Chondrocyte (in vitro differentiated cells): ENCODE measurements around the gene ZNHIT6. TPM values are rescaled to one million over a fixed set of nuclear protein-coding genes. Genes with fewer than 3 reads are reported as not detected.

Experiments used
- DNase-seq: peaks from one replicate; pipeline ENCODE4 v3.0.0; 2021; ENCODE audit warnings: mixed read lengths, low spot score
- H3K27ac Mint-ChIP-seq: one replicate; pipeline ENCODE4 v1.8.0; 2021; ENCODE audit warnings: mild to moderate bottlenecking, moderate library complexity, mixed read lengths; ENCODE audit not compliant: unreplicated experiment
- H3K27me3 Mint-ChIP-seq: 2 replicates; pipeline ENCODE4 v1.8.0; 2021; ENCODE audit warnings: low read depth, mixed read lengths
- H3K36me3 Mint-ChIP-seq: 2 replicates; pipeline ENCODE4 v1.8.0; 2021; ENCODE audit warnings: low read depth, mixed read lengths
- H3K4me1 Mint-ChIP-seq: 2 replicates; pipeline ENCODE4 v1.8.0; 2021; ENCODE audit warnings: low read depth, mild to moderate bottlenecking, mixed read lengths
- H3K4me3 Mint-ChIP-seq: one replicate; pipeline ENCODE4 v1.8.0; 2021; ENCODE audit warnings: mild to moderate bottlenecking, moderate library complexity, mixed read lengths; ENCODE audit not compliant: unreplicated experiment
- H3K9me3 Mint-ChIP-seq: 2 replicates; pipeline ENCODE4 v1.8.0; 2021; ENCODE audit warnings: low read depth, mixed read lengths
- total RNA-seq: library from RNA; stranded (reverse); gene quantifications from 3 replicates; pipeline ENCODE4 v1.2.1, GENCODE V29; 2021
- TF ChIP-seq, protein P1 (sequence below): fragments of 200-600 bp; sonication (generic); IDR thresholded peaks from 2 replicates; pipeline ENCODE4 v1.5.0; 2021; ENCODE audit warnings: antibody characterized with exemption, mild to moderate bottlenecking, moderate library complexity

The ZNHIT6 gene
- total RNA-seq, 1 donor from 2014 or later, result 14.3 TPM

DNA sequence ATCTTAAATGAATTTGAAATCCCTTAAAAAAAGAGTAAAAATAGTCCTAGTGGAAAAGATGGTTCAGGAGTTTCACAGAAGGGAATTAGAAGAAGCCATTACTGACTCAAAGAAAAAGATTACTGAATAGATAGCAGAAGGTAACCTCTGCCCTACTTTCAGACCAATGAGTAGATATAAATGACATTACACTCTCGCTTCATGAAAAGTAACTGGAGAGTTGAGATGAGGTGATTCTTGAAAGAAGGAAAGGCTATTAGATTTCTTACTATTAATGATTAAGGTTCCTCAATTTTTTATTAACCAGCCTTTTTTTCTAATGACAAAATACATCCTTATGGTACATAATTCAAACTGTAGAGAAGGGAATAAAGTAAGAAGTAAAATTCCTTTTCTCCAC lies 99.4 kb downstream of the ZNHIT6 start:
- peak overlapping the region; percentile 39 for H3K27ac Mint-ChIP-seq
- H3K4me1 Mint-ChIP-seq, result peaks cover 87% of the 10 kb centered on the region
- H3K9me3 Mint-ChIP-seq, result no peaks in the 10 kb centered on the region
- no peak overlapping the region for H3K4me3 Mint-ChIP-seq
- no peaks in the 10 kb centered on the region for H3K36me3 Mint-ChIP-seq
- TF ChIP-seq, protein P1, sequence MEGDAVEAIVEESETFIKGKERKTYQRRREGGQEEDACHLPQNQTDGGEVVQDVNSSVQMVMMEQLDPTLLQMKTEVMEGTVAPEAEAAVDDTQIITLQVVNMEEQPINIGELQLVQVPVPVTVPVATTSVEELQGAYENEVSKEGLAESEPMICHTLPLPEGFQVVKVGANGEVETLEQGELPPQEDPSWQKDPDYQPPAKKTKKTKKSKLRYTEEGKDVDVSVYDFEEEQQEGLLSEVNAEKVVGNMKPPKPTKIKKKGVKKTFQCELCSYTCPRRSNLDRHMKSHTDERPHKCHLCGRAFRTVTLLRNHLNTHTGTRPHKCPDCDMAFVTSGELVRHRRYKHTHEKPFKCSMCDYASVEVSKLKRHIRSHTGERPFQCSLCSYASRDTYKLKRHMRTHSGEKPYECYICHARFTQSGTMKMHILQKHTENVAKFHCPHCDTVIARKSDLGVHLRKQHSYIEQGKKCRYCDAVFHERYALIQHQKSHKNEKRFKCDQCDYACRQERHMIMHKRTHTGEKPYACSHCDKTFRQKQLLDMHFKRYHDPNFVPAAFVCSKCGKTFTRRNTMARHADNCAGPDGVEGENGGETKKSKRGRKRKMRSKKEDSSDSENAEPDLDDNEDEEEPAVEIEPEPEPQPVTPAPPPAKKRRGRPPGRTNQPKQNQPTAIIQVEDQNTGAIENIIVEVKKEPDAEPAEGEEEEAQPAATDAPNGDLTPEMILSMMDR, result no peak
- no peak for DNase-seq
- H3K27me3 Mint-ChIP-seq, result no peaks in the 10 kb centered on the region

DNA sequence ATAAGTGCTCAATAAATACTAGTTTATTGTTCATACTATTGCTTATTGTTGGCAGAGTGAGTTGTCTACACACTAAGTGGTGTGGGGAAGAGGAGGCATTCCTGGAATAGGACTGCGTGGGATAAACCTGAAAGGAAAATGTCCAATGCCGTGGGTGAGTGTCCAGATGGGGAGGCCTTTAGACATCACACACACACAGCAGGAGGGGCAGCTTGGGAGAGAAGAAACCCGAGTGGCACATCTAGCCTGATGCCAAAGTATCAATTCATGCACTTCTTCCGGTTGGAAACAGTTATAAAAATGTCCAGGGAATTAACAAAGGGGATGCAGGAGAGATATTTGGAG lies 100.3 kb downstream of the ZNHIT6 start:
- H3K4me1 Mint-ChIP-seq, result peaks cover 79% of the 10 kb centered on the region
- H3K27me3 Mint-ChIP-seq, result no peaks in the 10 kb centered on the region
- TF ChIP-seq, protein P1, result no peak
- H3K4me3 Mint-ChIP-seq, result no peak overlapping the region
- DNase-seq, result no peak
- H3K9me3 Mint-ChIP-seq, result no peaks in the 10 kb centered on the region
- H3K27ac Mint-ChIP-seq, result peak overlapping the region; percentile 87
- no peaks in the 10 kb centered on the region for H3K36me3 Mint-ChIP-seq

GRCh38 chr1:85607126-85607920 lies 100.9 kb downstream of the ZNHIT6 start:
- peak; percentile 96 for DNase-seq
- H3K4me1 Mint-ChIP-seq, result peaks cover 73% of the 10 kb centered on the region
- no peaks in the 10 kb centered on the region for H3K27me3 Mint-ChIP-seq
- no peaks in the 10 kb centered on the region for H3K36me3 Mint-ChIP-seq
- TF ChIP-seq, protein P1, result no peak
- H3K9me3 Mint-ChIP-seq, result no peaks in the 10 kb centered on the region
- H3K27ac Mint-ChIP-seq, result peak overlapping the region; percentile 87
- no peak overlapping the region for H3K4me3 Mint-ChIP-seq

GRCh38 chr1:85606414-85606800 lies 101.8 kb downstream of the ZNHIT6 start:
- Mint-ChIP-seq H3K27ac (peak overlapping the region; percentile 87), H3K4me1 (peaks cover 64% of the 10 kb centered on the region), H3K9me3 (no peaks in the 10 kb centered on the region), H3K36me3 (no peaks in the 10 kb centered on the region), H3K4me3 (no peak overlapping the region), H3K27me3 (no peaks in the 10 kb centered on the region)
- DNase-seq, result no peak
- TF ChIP-seq, protein P1, result no peak

DNA sequence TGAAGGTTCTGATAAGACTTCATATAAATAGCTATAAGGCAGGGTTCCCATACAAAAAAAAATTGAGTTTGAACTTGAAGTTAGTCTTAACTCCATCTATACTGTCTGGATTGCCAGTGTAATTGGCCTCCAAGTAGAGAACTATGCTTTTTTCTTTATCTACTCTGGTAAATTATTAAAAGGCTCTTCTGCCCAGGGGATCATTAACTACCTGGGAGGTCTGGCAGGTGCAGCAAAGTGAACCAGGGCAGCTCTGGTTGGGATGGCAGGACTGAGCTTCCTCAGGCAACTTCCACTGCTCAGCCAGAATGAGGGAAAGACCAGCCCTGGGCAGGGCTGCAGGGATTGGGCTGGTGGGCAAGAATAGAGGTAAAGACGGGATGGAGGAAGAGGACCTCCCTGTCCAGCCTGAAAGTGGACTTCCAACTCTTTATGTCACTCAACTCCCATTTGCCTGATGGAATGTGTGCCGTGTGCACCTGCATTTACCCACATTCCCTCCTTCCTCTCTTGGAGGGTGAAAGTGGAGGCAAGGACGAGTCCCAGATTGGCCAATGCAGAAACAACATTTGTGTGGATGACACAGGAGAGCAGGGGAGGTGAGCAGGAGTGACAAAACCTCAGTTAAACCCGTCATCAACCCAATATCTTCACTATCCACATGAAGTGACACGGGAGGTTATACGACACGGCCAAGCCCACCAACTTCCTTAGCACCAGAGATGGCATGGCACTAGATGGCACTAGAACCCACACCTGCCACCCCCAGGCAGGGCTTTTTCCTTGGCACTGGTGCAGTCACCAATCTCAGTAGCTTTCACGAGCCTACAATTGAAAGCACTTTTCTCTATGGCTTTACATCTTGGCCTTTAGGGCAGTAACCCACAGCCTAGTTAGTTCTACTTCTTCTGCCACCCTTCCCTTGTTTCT lies 102.5 kb downstream of the ZNHIT6 start:
- TF ChIP-seq, protein P1, result peak; percentile 50
- DNase-seq, result no peak
- Mint-ChIP-seq H3K27me3 (no peaks in the 10 kb centered on the region), H3K9me3 (no peaks in the 10 kb centered on the region), H3K27ac (peak overlapping the region; percentile 87), H3K4me1 (peaks cover 57% of the 10 kb centered on the region), H3K4me3 (no peak overlapping the region), H3K36me3 (no peaks in the 10 kb centered on the region)
